GM12878 (cell line): Measurements from ENCODE around the gene UBR2.

ENCODE experiments used
- POLR2AphosphoS5 ChIP-seq: IDR thresholded peaks from 2 replicates; pipeline ENCODE4 v1.6.1; 2011; ENCODE audit warnings: mild to moderate bottlenecking, low read length, inconsistent platforms
- TF ChIP-seq, protein P1 (sequence below), 3 experiments: IDR thresholded peaks in 2 of 3; conservative IDR thresholded peaks in 1 of 3; 2 replicates each; pipeline ENCODE4 v1.5.1; 2011; ENCODE audit warnings: low read depth in 3 of 3, low read length in 3 of 3, mild to moderate bottlenecking in 3 of 3, control low read depth in 2 of 3, moderate library complexity in 2 of 3, inconsistent platforms in 1 of 3, mixed read lengths in 1 of 3; ENCODE audit not compliant: control insufficient read depth in 2 of 3, insufficient read depth in 1 of 3; ENCODE audit errors: extremely low read depth in 1 of 3
- TF ChIP-seq, protein P2 (sequence below): fragments of 150-350 bp; IDR thresholded peaks from 2 replicates; pipeline ENCODE4 v1.6.1; 2016; ENCODE audit warnings: low read depth, low read length
- TF ChIP-seq, protein P3 (sequence below): IDR thresholded peaks from 2 replicates; pipeline ENCODE4 v1.6.1; 2012; ENCODE audit warnings: low read depth, low read length, improper control_type of control experiment
- TF ChIP-seq, protein P4 (sequence below): IDR thresholded peaks from 2 replicates; pipeline ENCODE4 v1.6.1; 2011; ENCODE audit warnings: borderline replicate concordance, low read depth, mild to moderate bottlenecking, moderate library complexity, mixed read lengths, low read length; ENCODE audit not compliant: insufficient read depth; ENCODE audit errors: extremely low read length

DNA sequence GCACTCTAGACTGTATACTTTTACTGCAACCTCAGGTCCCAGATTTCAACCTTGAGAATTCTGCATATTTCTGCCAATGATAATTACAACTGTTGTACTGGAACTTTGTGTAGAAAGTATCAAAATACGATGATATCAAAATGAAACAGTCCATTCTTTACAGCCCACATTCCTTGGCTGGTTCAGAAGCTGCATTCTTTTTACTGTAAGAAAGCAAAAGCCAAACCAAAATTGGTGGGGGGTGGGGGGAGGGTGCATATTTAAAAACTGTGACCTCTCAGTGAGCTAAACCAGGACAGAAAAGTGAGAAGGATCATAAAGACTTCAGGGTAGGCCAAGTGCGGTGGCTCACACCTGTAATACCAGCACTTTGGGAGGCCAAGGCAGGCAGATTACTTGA lies 41.8 kb upstream of the UBR2 start:
- TF ChIP-seq, protein P1, sequence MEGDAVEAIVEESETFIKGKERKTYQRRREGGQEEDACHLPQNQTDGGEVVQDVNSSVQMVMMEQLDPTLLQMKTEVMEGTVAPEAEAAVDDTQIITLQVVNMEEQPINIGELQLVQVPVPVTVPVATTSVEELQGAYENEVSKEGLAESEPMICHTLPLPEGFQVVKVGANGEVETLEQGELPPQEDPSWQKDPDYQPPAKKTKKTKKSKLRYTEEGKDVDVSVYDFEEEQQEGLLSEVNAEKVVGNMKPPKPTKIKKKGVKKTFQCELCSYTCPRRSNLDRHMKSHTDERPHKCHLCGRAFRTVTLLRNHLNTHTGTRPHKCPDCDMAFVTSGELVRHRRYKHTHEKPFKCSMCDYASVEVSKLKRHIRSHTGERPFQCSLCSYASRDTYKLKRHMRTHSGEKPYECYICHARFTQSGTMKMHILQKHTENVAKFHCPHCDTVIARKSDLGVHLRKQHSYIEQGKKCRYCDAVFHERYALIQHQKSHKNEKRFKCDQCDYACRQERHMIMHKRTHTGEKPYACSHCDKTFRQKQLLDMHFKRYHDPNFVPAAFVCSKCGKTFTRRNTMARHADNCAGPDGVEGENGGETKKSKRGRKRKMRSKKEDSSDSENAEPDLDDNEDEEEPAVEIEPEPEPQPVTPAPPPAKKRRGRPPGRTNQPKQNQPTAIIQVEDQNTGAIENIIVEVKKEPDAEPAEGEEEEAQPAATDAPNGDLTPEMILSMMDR (IDR thresholded peaks at IDR 0.05 in 2 of 3, conservative IDR thresholded peaks at IDR 0.05 in 1 of 3; ENCODE audit: control insufficient read depth in 2 of 3, extremely low read depth in 1 of 3, insufficient read depth in 1 of 3, low read depth in 3 of 3, low read length in 3 of 3), result no peak
- TF ChIP-seq, protein P2, sequence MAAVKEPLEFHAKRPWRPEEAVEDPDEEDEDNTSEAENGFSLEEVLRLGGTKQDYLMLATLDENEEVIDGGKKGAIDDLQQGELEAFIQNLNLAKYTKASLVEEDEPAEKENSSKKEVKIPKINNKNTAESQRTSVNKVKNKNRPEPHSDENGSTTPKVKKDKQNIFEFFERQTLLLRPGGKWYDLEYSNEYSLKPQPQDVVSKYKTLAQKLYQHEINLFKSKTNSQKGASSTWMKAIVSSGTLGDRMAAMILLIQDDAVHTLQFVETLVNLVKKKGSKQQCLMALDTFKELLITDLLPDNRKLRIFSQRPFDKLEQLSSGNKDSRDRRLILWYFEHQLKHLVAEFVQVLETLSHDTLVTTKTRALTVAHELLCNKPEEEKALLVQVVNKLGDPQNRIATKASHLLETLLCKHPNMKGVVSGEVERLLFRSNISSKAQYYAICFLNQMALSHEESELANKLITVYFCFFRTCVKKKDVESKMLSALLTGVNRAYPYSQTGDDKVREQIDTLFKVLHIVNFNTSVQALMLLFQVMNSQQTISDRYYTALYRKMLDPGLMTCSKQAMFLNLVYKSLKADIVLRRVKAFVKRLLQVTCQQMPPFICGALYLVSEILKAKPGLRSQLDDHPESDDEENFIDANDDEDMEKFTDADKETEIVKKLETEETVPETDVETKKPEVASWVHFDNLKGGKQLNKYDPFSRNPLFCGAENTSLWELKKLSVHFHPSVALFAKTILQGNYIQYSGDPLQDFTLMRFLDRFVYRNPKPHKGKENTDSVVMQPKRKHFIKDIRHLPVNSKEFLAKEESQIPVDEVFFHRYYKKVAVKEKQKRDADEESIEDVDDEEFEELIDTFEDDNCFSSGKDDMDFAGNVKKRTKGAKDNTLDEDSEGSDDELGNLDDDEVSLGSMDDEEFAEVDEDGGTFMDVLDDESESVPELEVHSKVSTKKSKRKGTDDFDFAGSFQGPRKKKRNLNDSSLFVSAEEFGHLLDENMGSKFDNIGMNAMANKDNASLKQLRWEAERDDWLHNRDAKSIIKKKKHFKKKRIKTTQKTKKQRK, result no peak
- TF ChIP-seq, protein P3, sequence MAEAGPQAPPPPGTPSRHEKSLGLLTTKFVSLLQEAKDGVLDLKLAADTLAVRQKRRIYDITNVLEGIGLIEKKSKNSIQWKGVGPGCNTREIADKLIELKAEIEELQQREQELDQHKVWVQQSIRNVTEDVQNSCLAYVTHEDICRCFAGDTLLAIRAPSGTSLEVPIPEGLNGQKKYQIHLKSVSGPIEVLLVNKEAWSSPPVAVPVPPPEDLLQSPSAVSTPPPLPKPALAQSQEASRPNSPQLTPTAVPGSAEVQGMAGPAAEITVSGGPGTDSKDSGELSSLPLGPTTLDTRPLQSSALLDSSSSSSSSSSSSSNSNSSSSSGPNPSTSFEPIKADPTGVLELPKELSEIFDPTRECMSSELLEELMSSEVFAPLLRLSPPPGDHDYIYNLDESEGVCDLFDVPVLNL, result no peak
- TF ChIP-seq POLR2AphosphoS5, result no peak
- TF ChIP-seq, protein P4, sequence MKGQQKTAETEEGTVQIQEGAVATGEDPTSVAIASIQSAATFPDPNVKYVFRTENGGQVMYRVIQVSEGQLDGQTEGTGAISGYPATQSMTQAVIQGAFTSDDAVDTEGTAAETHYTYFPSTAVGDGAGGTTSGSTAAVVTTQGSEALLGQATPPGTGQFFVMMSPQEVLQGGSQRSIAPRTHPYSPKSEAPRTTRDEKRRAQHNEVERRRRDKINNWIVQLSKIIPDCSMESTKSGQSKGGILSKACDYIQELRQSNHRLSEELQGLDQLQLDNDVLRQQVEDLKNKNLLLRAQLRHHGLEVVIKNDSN, result no peak
